ENCODE measurements around the gene MOCS3. TPM values are rescaled to one million over a fixed set of nuclear protein-coding genes. Genes with fewer than 3 reads are reported as not detected.

Gene MOCS3
- total and polyA plus RNA-seq, 2 of the 13 experiments (the other 11 are each of a cell fraction or from before 2014, with no cell fraction given) = 3.7 to 8.4 TPM

DNA sequence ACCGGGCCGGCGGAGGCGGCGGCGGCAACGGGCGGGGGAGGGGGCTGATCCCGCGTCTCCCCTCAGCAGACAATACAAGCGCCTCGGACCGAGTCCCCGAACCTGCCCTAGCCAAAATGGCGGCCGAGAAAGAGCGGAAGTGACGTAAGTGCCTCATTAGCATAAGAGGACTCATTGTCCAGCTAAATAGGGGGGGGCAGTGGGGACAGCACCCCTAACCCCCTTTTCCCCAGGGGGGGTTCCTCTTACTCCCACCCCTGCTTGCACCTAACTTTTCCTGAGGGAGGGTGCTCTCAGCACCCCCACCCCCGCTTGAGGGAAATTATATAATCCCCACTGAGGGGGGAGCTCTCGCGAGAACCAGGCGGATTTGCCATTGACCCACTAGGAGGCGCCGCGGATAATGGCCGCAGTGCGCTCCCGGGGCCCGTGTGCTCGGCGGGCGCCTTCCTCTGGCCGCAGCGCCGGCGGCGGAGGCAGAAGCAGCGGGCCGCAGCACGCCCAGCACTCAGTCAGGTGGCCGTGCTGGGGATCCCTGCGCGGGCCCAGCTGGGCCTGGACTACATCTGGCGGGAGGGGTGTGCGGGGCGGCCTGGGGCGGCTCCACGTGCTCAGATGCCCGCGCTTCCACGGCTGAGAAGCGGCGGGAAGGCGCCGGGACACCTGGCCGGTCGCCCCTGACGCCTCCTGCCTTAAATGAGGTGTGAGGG is 27.2 kb upstream of the MOCS3 start, which contains the start of gene ADNP (continued):
- TF ChIP-seq, protein P1, sequence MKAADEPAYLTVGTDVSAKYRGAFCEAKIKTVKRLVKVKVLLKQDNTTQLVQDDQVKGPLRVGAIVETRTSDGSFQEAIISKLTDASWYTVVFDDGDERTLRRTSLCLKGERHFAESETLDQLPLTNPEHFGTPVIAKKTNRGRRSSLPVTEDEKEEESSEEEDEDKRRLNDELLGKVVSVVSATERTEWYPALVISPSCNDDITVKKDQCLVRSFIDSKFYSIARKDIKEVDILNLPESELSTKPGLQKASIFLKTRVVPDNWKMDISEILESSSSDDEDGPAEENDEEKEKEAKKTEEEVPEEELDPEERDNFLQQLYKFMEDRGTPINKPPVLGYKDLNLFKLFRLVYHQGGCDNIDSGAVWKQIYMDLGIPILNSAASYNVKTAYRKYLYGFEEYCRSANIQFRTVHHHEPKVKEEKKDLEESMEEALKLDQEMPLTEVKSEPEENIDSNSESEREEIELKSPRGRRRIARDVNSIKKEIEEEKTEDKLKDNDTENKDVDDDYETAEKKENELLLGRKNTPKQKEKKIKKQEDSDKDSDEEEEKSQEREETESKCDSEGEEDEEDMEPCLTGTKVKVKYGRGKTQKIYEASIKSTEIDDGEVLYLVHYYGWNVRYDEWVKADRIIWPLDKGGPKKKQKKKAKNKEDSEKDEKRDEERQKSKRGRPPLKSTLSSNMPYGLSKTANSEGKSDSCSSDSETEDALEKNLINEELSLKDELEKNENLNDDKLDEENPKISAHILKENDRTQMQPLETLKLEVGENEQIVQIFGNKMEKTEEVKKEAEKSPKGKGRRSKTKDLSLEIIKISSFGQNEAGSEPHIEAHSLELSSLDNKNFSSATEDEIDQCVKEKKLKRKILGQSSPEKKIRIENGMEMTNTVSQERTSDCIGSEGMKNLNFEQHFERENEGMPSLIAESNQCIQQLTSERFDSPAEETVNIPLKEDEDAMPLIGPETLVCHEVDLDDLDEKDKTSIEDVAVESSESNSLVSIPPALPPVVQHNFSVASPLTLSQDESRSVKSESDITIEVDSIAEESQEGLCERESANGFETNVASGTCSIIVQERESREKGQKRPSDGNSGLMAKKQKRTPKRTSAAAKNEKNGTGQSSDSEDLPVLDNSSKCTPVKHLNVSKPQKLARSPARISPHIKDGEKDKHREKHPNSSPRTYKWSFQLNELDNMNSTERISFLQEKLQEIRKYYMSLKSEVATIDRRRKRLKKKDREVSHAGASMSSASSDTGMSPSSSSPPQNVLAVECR (CRISPR knock-in tag; IDR thresholded peaks at IDR 0.05; ENCODE audit: borderline replicate concordance) = 0 out of 2 replicates have a peak, but pooled peaks have one; percentile 18
- TF ChIP-seq FOXK1 (CRISPR knock-in tag; IDR thresholded peaks at IDR 0.05; ENCODE audit: borderline replicate concordance, low read depth) (peak; percentile 44; the same call in 1 of the 2 replicates), DNMT1 (CRISPR knock-in tag; IDR thresholded peaks at IDR 0.05) (peak; percentile 77; the same call in 1 of the 2 replicates), GATAD2A (CRISPR knock-in tag; IDR thresholded peaks at IDR 0.05) (peak; percentile 39; the same call in 1 of the 2 replicates), ZNF350 (CRISPR knock-in tag; IDR thresholded peaks at IDR 0.05; ENCODE audit: borderline replicate concordance, low read depth) (0 out of 2 replicates have a peak, but pooled peaks have one; percentile 37), ZNF749 (CRISPR knock-in tag; IDR thresholded peaks at IDR 0.05; ENCODE audit: borderline replicate concordance) (peak; percentile 40; the same call in 1 of the 2 replicates), SAP130 (CRISPR knock-in tag; IDR thresholded peaks at IDR 0.05; ENCODE audit: low read depth) (peak; percentile 58), MIXL1 (CRISPR knock-in tag; IDR thresholded peaks at IDR 0.05) (peak; percentile 79), ZNF552 (CRISPR knock-in tag; IDR thresholded peaks at IDR 0.05; ENCODE audit: borderline replicate concordance) (no peak), ZNF331 (CRISPR knock-in tag; IDR thresholded peaks at IDR 0.05) (peak; percentile 12; the same call in 1 of the 2 replicates), ZMYM4 (CRISPR knock-in tag; IDR thresholded peaks at IDR 0.05) (peak; percentile 70)
- TF ChIP-seq, protein P2, sequence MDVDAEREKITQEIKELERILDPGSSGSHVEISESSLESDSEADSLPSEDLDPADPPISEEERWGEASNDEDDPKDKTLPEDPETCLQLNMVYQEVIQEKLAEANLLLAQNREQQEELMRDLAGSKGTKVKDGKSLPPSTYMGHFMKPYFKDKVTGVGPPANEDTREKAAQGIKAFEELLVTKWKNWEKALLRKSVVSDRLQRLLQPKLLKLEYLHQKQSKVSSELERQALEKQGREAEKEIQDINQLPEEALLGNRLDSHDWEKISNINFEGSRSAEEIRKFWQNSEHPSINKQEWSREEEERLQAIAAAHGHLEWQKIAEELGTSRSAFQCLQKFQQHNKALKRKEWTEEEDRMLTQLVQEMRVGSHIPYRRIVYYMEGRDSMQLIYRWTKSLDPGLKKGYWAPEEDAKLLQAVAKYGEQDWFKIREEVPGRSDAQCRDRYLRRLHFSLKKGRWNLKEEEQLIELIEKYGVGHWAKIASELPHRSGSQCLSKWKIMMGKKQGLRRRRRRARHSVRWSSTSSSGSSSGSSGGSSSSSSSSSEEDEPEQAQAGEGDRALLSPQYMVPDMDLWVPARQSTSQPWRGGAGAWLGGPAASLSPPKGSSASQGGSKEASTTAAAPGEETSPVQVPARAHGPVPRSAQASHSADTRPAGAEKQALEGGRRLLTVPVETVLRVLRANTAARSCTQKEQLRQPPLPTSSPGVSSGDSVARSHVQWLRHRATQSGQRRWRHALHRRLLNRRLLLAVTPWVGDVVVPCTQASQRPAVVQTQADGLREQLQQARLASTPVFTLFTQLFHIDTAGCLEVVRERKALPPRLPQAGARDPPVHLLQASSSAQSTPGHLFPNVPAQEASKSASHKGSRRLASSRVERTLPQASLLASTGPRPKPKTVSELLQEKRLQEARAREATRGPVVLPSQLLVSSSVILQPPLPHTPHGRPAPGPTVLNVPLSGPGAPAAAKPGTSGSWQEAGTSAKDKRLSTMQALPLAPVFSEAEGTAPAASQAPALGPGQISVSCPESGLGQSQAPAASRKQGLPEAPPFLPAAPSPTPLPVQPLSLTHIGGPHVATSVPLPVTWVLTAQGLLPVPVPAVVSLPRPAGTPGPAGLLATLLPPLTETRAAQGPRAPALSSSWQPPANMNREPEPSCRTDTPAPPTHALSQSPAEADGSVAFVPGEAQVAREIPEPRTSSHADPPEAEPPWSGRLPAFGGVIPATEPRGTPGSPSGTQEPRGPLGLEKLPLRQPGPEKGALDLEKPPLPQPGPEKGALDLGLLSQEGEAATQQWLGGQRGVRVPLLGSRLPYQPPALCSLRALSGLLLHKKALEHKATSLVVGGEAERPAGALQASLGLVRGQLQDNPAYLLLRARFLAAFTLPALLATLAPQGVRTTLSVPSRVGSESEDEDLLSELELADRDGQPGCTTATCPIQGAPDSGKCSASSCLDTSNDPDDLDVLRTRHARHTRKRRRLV (CRISPR knock-in tag; IDR thresholded peaks at IDR 0.05) = peak; percentile 94
- TF ChIP-seq, protein P3, sequence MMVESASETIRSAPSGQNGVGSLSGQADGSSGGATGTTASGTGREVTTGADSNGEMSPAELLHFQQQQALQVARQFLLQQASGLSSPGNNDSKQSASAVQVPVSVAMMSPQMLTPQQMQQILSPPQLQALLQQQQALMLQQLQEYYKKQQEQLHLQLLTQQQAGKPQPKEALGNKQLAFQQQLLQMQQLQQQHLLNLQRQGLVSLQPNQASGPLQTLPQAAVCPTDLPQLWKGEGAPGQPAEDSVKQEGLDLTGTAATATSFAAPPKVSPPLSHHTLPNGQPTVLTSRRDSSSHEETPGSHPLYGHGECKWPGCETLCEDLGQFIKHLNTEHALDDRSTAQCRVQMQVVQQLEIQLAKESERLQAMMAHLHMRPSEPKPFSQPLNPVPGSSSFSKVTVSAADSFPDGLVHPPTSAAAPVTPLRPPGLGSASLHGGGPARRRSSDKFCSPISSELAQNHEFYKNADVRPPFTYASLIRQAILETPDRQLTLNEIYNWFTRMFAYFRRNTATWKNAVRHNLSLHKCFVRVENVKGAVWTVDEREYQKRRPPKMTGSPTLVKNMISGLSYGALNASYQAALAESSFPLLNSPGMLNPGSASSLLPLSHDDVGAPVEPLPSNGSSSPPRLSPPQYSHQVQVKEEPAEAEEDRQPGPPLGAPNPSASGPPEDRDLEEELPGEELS (CRISPR knock-in tag; IDR thresholded peaks at IDR 0.05) = peak; percentile 51; the same call in 1 of the 2 replicates
- TF ChIP-seq, protein P4, sequence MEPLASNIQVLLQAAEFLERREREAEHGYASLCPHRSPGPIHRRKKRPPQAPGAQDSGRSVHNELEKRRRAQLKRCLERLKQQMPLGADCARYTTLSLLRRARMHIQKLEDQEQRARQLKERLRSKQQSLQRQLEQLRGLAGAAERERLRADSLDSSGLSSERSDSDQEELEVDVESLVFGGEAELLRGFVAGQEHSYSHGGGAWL (CRISPR knock-in tag; IDR thresholded peaks at IDR 0.05) = peak; percentile 70; the same call in 1 of the 2 replicates
- TF ChIP-seq, protein P5, sequence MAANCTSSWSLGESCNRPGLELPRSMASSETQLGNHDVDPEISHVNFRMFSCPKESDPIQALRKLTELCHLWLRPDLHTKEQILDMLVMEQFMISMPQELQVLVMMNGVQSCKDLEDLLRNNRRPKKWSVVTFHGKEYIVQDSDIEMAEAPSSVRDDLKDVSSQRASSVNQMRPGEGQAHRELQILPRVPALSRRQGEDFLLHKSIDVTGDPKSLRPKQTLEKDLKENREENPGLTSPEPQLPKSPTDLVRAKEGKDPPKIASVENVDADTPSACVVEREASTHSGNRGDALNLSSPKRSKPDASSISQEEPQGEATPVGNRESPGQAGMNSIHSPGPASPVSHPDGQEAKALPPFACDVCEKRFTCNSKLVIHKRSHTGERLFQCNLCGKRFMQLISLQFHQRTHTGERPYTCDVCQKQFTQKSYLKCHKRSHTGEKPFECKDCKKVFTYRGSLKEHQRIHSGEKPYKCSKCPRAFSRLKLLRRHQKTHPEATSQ (CRISPR knock-in tag; IDR thresholded peaks at IDR 0.05; ENCODE audit: borderline replicate concordance) = 0 out of 2 replicates have a peak, but pooled peaks have one; percentile 32

Measured in HepG2 (cell line).